ENCODE results near the gene STARD13. TPM values are rescaled to one million over a fixed set of nuclear protein-coding genes. Genes with fewer than 3 reads are reported as not detected.

The STARD13 gene
- total RNA-seq, 1 donor, result 11.0 TPM

GRCh38 chr13:33129094-33129832 lies 156.3 kb downstream of the STARD13 start:
- TF ChIP-seq, protein P1, sequence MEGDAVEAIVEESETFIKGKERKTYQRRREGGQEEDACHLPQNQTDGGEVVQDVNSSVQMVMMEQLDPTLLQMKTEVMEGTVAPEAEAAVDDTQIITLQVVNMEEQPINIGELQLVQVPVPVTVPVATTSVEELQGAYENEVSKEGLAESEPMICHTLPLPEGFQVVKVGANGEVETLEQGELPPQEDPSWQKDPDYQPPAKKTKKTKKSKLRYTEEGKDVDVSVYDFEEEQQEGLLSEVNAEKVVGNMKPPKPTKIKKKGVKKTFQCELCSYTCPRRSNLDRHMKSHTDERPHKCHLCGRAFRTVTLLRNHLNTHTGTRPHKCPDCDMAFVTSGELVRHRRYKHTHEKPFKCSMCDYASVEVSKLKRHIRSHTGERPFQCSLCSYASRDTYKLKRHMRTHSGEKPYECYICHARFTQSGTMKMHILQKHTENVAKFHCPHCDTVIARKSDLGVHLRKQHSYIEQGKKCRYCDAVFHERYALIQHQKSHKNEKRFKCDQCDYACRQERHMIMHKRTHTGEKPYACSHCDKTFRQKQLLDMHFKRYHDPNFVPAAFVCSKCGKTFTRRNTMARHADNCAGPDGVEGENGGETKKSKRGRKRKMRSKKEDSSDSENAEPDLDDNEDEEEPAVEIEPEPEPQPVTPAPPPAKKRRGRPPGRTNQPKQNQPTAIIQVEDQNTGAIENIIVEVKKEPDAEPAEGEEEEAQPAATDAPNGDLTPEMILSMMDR (IDR thresholded peaks at IDR 0.05; ENCODE audit: insufficient read depth, low read length), result no peak
- H3K4me3 ChIP-seq (ENCODE audit: low read depth, low read length), result no peak overlapping the region
- no peak for DNase-seq (ENCODE audit: low read depth)

GRCh38 chr13:33128134-33128533 lies 157.4 kb downstream of the STARD13 start:
- TF ChIP-seq, protein P1 (IDR thresholded peaks at IDR 0.05; ENCODE audit: insufficient read depth, low read length), result no peak
- DNase-seq (ENCODE audit: low read depth), result no peak
- H3K4me3 ChIP-seq (ENCODE audit: low read depth, low read length), result no peak overlapping the region

- no peak overlapping the region for H3K4me3 ChIP-seq (ENCODE audit: low read depth, low read length)
- peak; percentile 50 for DNase-seq (ENCODE audit: low read depth)
- TF ChIP-seq, protein P1 (IDR thresholded peaks at IDR 0.05; ENCODE audit: insufficient read depth, low read length), result peak; percentile 38
Observed at GRCh38 chr13:33127009-33127551, 158.5 kb downstream of the STARD13 start.

GRCh38 chr13:33125821-33126570 lies 159.6 kb downstream of the STARD13 start:
- TF ChIP-seq, protein P1 (IDR thresholded peaks at IDR 0.05; ENCODE audit: insufficient read depth, low read length), result no peak
- peak; percentile 95 for DNase-seq (ENCODE audit: low read depth)
- no peak overlapping the region for H3K4me3 ChIP-seq (ENCODE audit: low read depth, low read length)

GRCh38 chr13:33123066-33123859 lies 162.3 kb downstream of the STARD13 start:
- TF ChIP-seq, protein P1 (IDR thresholded peaks at IDR 0.05; ENCODE audit: insufficient read depth, low read length), result no peak
- H3K4me3 ChIP-seq (ENCODE audit: low read depth, low read length), result no peak overlapping the region
- peak; percentile 39 for DNase-seq (ENCODE audit: low read depth)

DNA sequence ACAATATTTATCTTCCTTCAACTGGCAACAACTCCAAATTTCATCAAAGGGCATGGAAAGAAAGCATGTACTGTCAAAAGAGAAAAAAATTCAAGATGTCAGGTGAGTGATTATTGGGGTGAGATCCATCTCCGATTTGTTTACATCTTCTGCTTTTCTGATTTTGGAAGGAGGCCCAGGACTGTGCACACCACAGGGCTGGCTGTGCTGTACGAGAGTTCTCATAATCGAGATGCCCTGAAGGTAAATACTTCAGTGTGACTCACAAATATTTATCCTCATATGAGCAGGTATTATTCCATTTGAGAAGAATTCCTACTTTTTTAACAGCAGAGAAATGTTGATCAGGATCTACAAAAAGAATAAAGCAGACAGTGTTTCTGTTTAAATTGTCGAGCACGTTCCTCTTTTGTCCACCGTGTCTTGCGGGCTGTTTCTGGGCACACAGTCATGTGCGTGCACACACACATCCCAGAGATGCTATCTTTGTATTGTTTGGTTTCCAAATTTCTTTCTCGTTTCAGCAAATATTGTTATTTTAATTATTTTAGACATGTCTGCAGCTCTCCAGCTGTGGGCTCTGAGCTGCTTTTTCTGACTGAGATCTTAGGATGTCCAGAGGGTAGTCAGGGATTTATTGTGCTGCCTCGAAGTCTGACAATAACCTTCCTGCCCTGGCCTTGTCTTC lies 165.6 kb downstream of the STARD13 start:
- TF ChIP-seq, protein P1 (IDR thresholded peaks at IDR 0.05; ENCODE audit: insufficient read depth, low read length), result no peak
- no peak overlapping the region for H3K4me3 ChIP-seq (ENCODE audit: low read depth, low read length)
- no peak for DNase-seq (ENCODE audit: low read depth)

Measured in fibroblast of the aortic adventitia (primary cell).